AG04450 (cell line): ENCODE measurements around the gene ZBTB4. TPM values are rescaled to one million over a fixed set of nuclear protein-coding genes. Genes with fewer than 3 reads are reported as not detected.

Source experiments
- CTCF ChIA-PET: fragments of 300-600, 350-600 bp; formaldehyde crosslinking; extraction: SDS; loops from one replicate; lab custom pipeline; 2022; ENCODE audit warnings: antibody characterized with exemption, inconsistent platforms; lab: Charles Lee
- POLR2A ChIA-PET: fragments of 350-600 bp; formaldehyde crosslinking; extraction: SDS; loops from one replicate; lab custom pipeline; 2021; ENCODE audit warnings: antibody characterized with exemption, inconsistent platforms; lab: Yijun Ruan, JAX
- DNase-seq: peaks from one replicate; pipeline ENCODE4 v3.0.0-alpha.2; 2011; ENCODE audit warnings: low read depth, low spot score
- H3K27ac ChIP-seq: one replicate; pipeline ENCODE4 v1.5.1; 2012; ENCODE audit warnings: low read depth, low read length, control low read depth
- H3K27me3 ChIP-seq: one replicate; pipeline ENCODE4 v1.6.0; 2012; ENCODE audit warnings: low read length; ENCODE audit not compliant: control insufficient read depth, insufficient read depth
- H3K4me3 ChIP-seq: 2 replicates; pipeline ENCODE4 v1.5.1; 2011; ENCODE audit warnings: mild to moderate bottlenecking, low read depth, low read length, control low read depth
- H3K9me3 ChIP-seq: 2 replicates; pipeline ENCODE4 v1.5.1; 2012; ENCODE audit warnings: low read length; ENCODE audit not compliant: control insufficient read depth, insufficient read depth
- CTCF ChIP-seq: IDR thresholded peaks from 2 replicates; pipeline ENCODE4 v1.5.1; 2011; ENCODE audit warnings: low read depth, low read length, control low read depth, inconsistent platforms
- polyA plus RNA-seq: library from polyadenylated mRNA; depleted of rRNA; stranded (reverse); fragments of >200 nt; gene quantifications from 2 replicates; pipeline ENCODE4 v1.2.3, GENCODE V29; 2011

The ZBTB4 gene
- polyA plus RNA-seq, 1 experiment, result 18.8 TPM

GRCh38 chr17:7501729-7502128, 22.3 kb upstream of the ZBTB4 start:
- no peaks in the 10 kb centered on the region; the same call in 1 of the 2 replicates for H3K9me3 ChIP-seq
- POLR2A ChIA-PET, result interaction anchor here (0.5 kb wide), 1 partner anchor 29 kb away, joined by 6 read pairs; no protein-coding TSS in a partner anchor
- CTCF ChIA-PET, result interaction anchor here (1.0 to 3.2 kb wide), 3 partner anchors 13 to 98 kb away, joined by 3 to 13 read pairs (median 8); partner anchors contain the start of gene TMEM256
- TF ChIP-seq CTCF, result no peak
- no peak for DNase-seq
- no peak overlapping the region for H3K4me3 ChIP-seq
- no peaks in the 10 kb centered on the region for H3K27me3 ChIP-seq
- no peak overlapping the region for H3K27ac ChIP-seq

GRCh38 chr17:7499161-7499560, 19.7 kb upstream of the ZBTB4 start:
- TF ChIP-seq CTCF, result no peak
- Histone ChIP-seq H3K4me3 (no peak overlapping the region), H3K9me3 (no peaks in the 10 kb centered on the region; the same call in 1 of the 2 replicates), H3K27me3 (no peaks in the 10 kb centered on the region), H3K27ac (no peak overlapping the region)
- no peak for DNase-seq
- ChIA-PET POLR2A (interaction anchor here (1.1 kb wide), 1 partner anchor 9 kb away, joined by 7 read pairs; no protein-coding TSS in a partner anchor), CTCF (no interaction called here)

- ChIA-PET CTCF (interaction anchor here (0.7 to 1.5 kb wide), 2 partner anchors 10 to 63 kb away, joined by 3 to 5 read pairs; no protein-coding TSS in a partner anchor), POLR2A (interaction anchor here (0.7 kb wide), 1 partner anchor 74 kb away, joined by 3 read pairs; no protein-coding TSS in a partner anchor)
- H3K27me3 ChIP-seq, result no peaks in the 10 kb centered on the region
- H3K27ac ChIP-seq, result no peak overlapping the region
- no peak for TF ChIP-seq CTCF
- H3K4me3 ChIP-seq, result no peak overlapping the region
- no peak for DNase-seq
- no peaks in the 10 kb centered on the region; the same call in 1 of the 2 replicates for H3K9me3 ChIP-seq
Observed at GRCh38 chr17:7497636-7498035, 18.2 kb upstream of the ZBTB4 start.

- DNase-seq, result no peak
- Histone ChIP-seq H3K27me3 (no peaks in the 10 kb centered on the region), H3K9me3 (no peaks in the 10 kb centered on the region; the same call in 1 of the 2 replicates), H3K4me3 (no peak overlapping the region), H3K27ac (no peak overlapping the region)
- TF ChIP-seq CTCF, result no peak
- POLR2A ChIA-PET, result no interaction called here
- CTCF ChIA-PET, result interaction anchor here (1.5 kb wide), 1 partner anchor 63 kb away, joined by 5 read pairs; no protein-coding TSS in a partner anchor
Observed at GRCh38 chr17:7497228-7497627, 17.8 kb upstream of the ZBTB4 start.

- H3K4me3 ChIP-seq, result no peak overlapping the region
- CTCF ChIA-PET, result interaction anchor here (0.9 kb wide), 1 partner anchor 16 kb away, joined by 3 read pairs; no protein-coding TSS in a partner anchor
- no peak overlapping the region for H3K27ac ChIP-seq
- TF ChIP-seq CTCF, result no peak
- POLR2A ChIA-PET, result no interaction called here
- H3K27me3 ChIP-seq, result no peaks in the 10 kb centered on the region
- H3K9me3 ChIP-seq, result no peaks in the 10 kb centered on the region; the same call in 1 of the 2 replicates
- no peak for DNase-seq
Observed at GRCh38 chr17:7496470-7497183, 17.2 kb upstream of the ZBTB4 start.
